Pancreas (tissue), 10 donors: ENCODE results near the gene KAZN. TPM values are rescaled to one million over a fixed set of nuclear protein-coding genes. Genes with fewer than 3 reads are reported as not detected.

Experiments
- ATAC-seq, 4 donors: fragments of 200-7000 bp; cut with Tn5 transposase; one replicate each; pipeline versions ENCODE4 v1.8.0 to v1.9.1; 2020; ENCODE audit warnings: mild to moderate bottlenecking in 4 of 4, moderate library complexity in 4 of 4
- DNase-seq, 6 donors: peaks; one replicate each; pipeline ENCODE4 v3.0.0-alpha.2; 2020
- FAIRE-seq: peaks from 2 replicates; lab custom pipeline; 2012; peaks lifted over from hg19 to GRCh38; lab: Jason Lieb, UNC
- H3K27ac ChIP-seq, 4 donors: fragments of 200-600 bp; sonication (generic); 1 replicate in 3 of 4; 2 replicates in 1 of 4; pipeline versions ENCODE4 v1.5.0 to v1.8.0; 2020
- H3K27me3 ChIP-seq, 4 donors: fragments of 200-600 bp; one replicate each; pipeline ENCODE4 v1.8.0; 2021
- H3K36me3 ChIP-seq, 3 donors: fragments of 200-600 bp; sonication (generic) in 1 of 3; one replicate each; pipeline versions ENCODE4 v1.5.0 to v1.8.0; 2020 to 2021
- H3K4me1 ChIP-seq, 3 donors: fragments of 200-600 bp; one replicate each; pipeline ENCODE4 v1.8.0; 2021
- H3K4me3 ChIP-seq, 4 donors: fragments of 200-600 bp; sonication (generic) in 2 of 4; one replicate each; pipeline versions ENCODE4 v1.5.0 to v1.8.0; 2020 to 2021
- H3K9me3 ChIP-seq, 4 donors: fragments of 200-600 bp; one replicate each; pipeline ENCODE4 v1.8.0; 2021
- WGBS, 2 donors: extraction: QIAGEN DNeasy Blood & Tissue Kit; methylation state at CpG; one replicate each; pipeline ENCODE4 v1.1.7; 2013; 5-methylcytosine and 5-hydroxymethylcytosine counted together
- intact Hi-C, 3 donors: fragments of 100-400 bp; cut with DNase I; formaldehyde crosslinking; loops; one replicate each; pipeline versions ENCODE4 v1.11.1 to v1.14.2; 2022
- polyA plus RNA-seq, 2 donors: library from polyadenylated mRNA; stranded (reverse); fragments of 200-250 nt; gene quantifications; one replicate each; pipeline ENCODE4 v1.2.3, GENCODE V29; 2013
- total RNA-seq, 6 donors: library from RNA; stranded (reverse); fragmentation: NEBNext Ultra II Directional in 4 of 6; extraction: Animal tissue kit (Norgen Biotek cat#: 25700) in 4 of 6; gene quantifications; one replicate each; pipeline versions ENCODE4 v1.2.1 to v1.2.4, GENCODE V29; 2021 to 2023
- TF ChIP-seq, protein P1 (sequence below), 4 donors: fragments of 200-600 bp; sonication (generic) in 3 of 4; IDR thresholded peaks; one replicate each; pipeline versions ENCODE4 v1.5.0 to v1.8.0; 2021; ENCODE audit warnings: antibody characterized with exemption in 4 of 4
- donor health status: healthy with polysubstance abuse.
- donor health status: DM: no; HTN: no; CAD: no; lungs with moderate emphysema.
- donor health status: DM: no; HTN: no; CAD: no.
- donor health status: control.
- donor health status: control.
- donor health status: Bipolar disorder and iron deficiency.
- donor health status: DM: yes; HTN: yes; CAD: no.
- donor health status: DM: no; HTN: no; CAD: no.
- donor health status: DM: no; HTN: no; CAD: no.
- donor health status: DM: yes; HTN: yes; CAD: no.

The KAZN gene
- total and polyA plus RNA-seq, 8 donors: 2.4 to 6.0 (median 4.1) TPM

DNA sequence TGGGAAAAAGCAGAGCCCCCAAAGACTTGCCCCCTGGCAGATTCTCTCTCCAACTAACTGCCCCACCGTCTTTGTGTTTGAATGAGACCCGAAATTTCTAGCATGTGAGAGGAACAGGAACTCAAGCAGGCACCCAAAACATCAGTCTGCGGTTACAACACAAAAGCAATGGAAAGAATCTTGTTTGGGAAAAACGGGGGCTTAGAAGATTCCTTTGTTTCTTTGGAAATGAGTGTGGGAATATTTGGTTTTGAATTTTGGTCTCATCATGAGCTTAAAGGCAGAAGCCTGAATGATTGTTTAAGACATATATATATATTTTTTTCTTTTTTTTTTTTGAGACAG lies 366.2 kb downstream of the KAZN start:
- FAIRE-seq: no peak
- intact Hi-C loops: no loop called here
- Histone ChIP-seq H3K4me1 (no peaks in the 10 kb centered on the region), H3K4me3 (no peak overlapping the region), H3K27me3 (no peaks in the 10 kb centered on the region), H3K27ac (no peak overlapping the region), H3K36me3 (no peaks in the 10 kb centered on the region), H3K9me3 (no peaks in the 10 kb centered on the region)
- WGBS, 2 donors: 78 to 82% methylated on average over 4 of the region's 4 CpGs
- DNase-seq: no peak
- TF ChIP-seq, protein P1, sequence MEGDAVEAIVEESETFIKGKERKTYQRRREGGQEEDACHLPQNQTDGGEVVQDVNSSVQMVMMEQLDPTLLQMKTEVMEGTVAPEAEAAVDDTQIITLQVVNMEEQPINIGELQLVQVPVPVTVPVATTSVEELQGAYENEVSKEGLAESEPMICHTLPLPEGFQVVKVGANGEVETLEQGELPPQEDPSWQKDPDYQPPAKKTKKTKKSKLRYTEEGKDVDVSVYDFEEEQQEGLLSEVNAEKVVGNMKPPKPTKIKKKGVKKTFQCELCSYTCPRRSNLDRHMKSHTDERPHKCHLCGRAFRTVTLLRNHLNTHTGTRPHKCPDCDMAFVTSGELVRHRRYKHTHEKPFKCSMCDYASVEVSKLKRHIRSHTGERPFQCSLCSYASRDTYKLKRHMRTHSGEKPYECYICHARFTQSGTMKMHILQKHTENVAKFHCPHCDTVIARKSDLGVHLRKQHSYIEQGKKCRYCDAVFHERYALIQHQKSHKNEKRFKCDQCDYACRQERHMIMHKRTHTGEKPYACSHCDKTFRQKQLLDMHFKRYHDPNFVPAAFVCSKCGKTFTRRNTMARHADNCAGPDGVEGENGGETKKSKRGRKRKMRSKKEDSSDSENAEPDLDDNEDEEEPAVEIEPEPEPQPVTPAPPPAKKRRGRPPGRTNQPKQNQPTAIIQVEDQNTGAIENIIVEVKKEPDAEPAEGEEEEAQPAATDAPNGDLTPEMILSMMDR (IDR thresholded peaks at IDR 0.05): no peak
- no peak for ATAC-seq

DNA sequence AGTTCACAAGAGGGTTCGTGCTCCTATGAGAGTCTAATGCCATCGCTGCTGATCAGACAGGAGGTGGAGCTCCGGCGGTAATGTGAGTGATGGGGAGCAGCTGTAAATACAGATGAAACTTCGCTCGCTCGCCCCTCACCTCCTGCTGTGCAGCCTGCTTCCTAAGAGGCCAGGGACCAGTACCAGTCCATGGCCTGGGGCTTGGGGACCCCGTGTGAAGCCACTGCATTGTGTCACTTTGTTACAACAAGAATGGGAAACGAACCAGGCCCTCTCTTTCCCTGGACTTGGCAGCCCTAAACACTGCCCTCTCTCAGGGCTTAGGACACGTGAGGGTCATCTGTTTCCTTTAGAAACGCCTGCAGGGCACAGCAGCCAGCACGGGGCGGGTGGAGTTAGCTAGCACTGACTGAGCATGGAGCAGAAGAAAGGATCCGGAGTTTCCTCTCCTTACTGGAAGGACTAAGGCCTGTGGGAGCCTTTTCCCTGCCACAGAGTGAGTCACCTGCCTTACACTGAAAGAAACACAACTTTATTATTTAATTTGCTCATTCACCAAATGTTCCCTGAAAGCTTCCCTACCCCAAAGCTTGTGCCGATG lies 369.9 kb downstream of the KAZN start:
- FAIRE-seq (no peak), ATAC-seq (peak in 3 of 4 donors; percentile 43 to 72 (median 57)), DNase-seq (no peak)
- intact Hi-C loops: no loop called here
- Histone ChIP-seq H3K27ac (no peak overlapping the region), H3K4me1 (no peaks in the 10 kb centered on the region), H3K4me3 (no peak overlapping the region), H3K36me3 (no peaks in the 10 kb centered on the region), H3K9me3 (no peaks in the 10 kb centered on the region), H3K27me3 (no peaks in the 10 kb centered on the region)
- 85 to 87% methylated on average over 15 of the region's 15 CpGs for WGBS, 2 donors
- TF ChIP-seq, protein P1 (IDR thresholded peaks at IDR 0.05): no peak

DNA sequence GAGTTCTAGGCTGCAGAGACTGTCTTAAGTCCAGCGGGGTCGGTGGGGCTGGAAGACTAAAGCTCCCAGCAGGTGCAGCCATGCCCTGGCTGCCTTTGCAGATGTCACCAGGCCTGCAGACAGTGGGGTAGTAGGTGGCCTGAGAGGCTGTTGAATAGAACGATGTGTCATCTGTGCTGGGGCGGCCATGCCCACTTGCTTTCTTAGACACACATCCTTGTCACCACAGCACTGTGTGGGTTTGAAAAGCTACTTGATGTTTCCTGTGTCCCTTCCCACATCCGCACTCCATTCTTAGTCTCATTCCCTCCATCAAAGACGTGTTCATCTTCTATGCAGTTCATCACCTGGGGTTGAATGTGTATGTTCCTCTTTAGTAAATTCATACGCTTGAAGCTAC lies 370.5 kb downstream of the KAZN start:
- TF ChIP-seq, protein P1 (IDR thresholded peaks at IDR 0.05): no peak
- H3K4me1 ChIP-seq: no peaks in the 10 kb centered on the region
- ATAC-seq (peak in 2 of 4 donors; percentile 22 to 25), DNase-seq (peak in 1 of 6 donors; percentile 7), FAIRE-seq (no peak)
- no peaks in the 10 kb centered on the region for H3K9me3 ChIP-seq
- WGBS, 2 donors: 85 to 93% methylated on average over 7 of the region's 7 CpGs
- intact Hi-C loops: no loop called here
- no peak overlapping the region for H3K4me3 ChIP-seq
- H3K36me3 ChIP-seq: no peaks in the 10 kb centered on the region
- no peak overlapping the region for H3K27ac ChIP-seq
- no peaks in the 10 kb centered on the region for H3K27me3 ChIP-seq

DNA sequence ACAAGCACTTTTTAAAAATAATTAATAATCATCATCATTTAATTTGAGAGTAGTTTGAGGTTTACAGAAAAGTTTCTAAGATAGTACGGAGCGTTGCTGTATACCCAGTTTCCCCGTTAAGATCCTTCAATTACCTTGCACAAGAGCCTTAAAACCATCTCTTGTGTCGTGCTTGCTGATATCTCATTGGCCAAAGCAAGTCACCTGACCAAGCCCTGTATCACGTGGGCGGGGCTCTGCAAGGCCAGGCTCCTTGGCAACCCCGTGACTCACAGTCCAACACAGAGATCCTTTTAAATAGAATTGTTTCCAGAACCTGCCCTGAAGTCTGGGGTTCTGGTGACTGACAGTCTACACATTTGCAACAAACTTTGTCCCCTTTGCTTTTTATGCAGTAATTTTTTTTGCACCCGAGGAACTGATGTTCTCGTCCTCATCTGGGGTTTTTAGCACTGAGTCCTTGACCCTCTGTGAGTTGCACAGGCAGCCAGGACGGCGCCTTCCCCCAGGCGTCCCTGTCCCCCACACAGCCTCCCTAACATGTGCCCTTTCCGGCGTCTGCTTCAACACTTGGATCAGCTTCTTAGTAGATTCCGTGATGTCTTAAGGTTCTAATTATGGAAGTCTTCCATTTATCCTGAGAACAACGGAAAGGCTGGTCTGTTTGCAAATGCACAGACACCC lies 371.8 kb downstream of the KAZN start:
- Histone ChIP-seq H3K36me3 (no peaks in the 10 kb centered on the region), H3K4me3 (no peak overlapping the region), H3K27ac (no peak overlapping the region), H3K27me3 (no peaks in the 10 kb centered on the region), H3K4me1 (no peaks in the 10 kb centered on the region), H3K9me3 (no peaks in the 10 kb centered on the region)
- TF ChIP-seq, protein P1 (IDR thresholded peaks at IDR 0.05): no peak
- intact Hi-C loops: no loop called here
- peak in 3 of 4 donors; percentile 29 to 70 (median 40) for ATAC-seq
- FAIRE-seq: no peak
- DNase-seq: peak in 5 of 6 donors; percentile 23 to 52 (median 34)
- WGBS, 2 donors: 68 to 76% methylated on average over 16 of the region's 16 CpGs

DNA sequence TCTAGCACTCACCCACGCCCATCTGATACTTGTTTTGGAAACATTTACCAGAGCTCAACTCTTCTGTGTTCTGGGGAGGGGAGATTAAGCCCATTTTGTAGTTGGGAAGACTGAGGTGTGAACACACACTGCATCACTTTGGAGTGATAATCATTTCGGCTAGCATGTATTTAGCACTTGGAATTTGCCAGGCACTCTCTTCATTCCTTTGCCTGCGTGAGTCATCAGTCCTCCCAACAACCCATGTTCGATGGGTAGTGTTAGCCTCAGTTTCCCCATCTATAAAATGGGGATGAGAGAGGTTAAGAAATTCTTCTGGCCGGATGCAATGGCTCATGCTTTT lies 372.3 kb downstream of the KAZN start:
- ATAC-seq (no peak), FAIRE-seq (no peak), DNase-seq (no peak)
- Histone ChIP-seq H3K27ac (no peak overlapping the region), H3K36me3 (no peaks in the 10 kb centered on the region), H3K4me1 (no peaks in the 10 kb centered on the region), H3K27me3 (no peaks in the 10 kb centered on the region), H3K9me3 (no peaks in the 10 kb centered on the region), H3K4me3 (no peak overlapping the region)
- TF ChIP-seq, protein P1 (IDR thresholded peaks at IDR 0.05): no peak
- 82 to 87% methylated on average over 5 of the region's 5 CpGs for WGBS, 2 donors
- intact Hi-C loops: no loop called here
